ENCODE data around the gene HOATZ. TPM values are rescaled to one million over a fixed set of nuclear protein-coding genes. Genes with fewer than 3 reads are reported as not detected.

Gene HOATZ
- total RNA-seq, 1 donor from 2014 or later: 0.75 TPM

DNA sequence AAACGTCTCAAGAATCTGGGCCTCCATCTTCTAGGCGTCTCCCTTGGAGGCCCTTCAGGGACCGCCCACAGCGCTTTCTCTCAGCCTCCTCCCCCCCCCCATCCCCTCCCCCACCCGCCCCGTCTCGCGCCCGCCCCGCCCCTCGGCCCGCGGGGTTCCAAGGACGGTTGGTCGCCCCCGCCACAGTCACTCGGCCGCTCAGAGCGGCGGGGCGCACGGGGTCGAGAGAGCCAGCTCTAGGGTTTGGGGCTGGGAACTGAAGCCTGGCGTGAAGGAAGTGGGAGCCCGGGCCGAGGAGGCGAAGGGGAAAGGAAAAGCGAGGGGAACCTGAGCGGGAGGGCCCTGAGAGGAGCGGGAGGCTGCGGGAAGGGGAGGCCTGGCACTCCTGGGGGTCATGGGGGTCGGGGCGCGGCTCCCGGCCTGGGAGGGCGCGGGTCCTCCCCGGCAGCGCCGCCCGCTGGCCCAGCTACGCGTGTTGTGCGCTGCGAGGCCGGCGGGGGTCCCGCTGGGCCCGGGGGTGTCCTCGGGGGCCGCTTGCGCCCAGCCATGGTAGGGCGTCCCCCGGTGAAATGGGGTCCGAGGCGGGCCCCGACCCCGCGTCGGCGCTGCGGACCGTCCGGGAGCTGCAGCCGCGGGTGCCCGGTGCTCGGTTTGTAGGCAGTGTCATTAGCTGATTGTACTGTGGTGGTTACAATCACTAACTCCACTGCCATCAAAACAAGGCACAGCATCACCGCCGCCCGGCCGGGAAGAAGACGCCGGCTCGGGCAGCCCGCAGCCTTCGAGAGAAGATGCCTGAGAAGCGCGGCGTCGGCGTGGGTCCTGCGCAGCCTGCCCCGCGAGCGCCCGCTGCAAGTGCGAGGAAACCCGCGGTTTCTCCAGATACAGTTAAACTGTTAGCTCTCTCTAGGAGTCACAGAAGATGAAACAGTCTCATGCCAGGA, 2.0 kb upstream of the HOATZ start, which contains the start of gene BTG4:
BTG4 (minus strand) TSS at position 91 of the 944 bp plus-strand sequence. CDS start 13,610 bp downstream, outside the sequence.
- H3K4me3 Mint-ChIP-seq: peak within 1 kb of the TSS; percentile 78
- peaks cover 5% of the 10 kb centered on the region for H3K9me3 Mint-ChIP-seq
- no peak for DNase-seq (ENCODE audit: extremely low spot score, unreplicated experiment)
- peaks cover 54% of the 10 kb centered on the region for H3K27me3 Mint-ChIP-seq
- H3K27ac Mint-ChIP-seq: no peak within 1 kb of the TSS
- peaks cover 8% of the 10 kb centered on the region for H3K4me1 Mint-ChIP-seq (ENCODE audit: unreplicated experiment)
- TF ChIP-seq, protein P1, sequence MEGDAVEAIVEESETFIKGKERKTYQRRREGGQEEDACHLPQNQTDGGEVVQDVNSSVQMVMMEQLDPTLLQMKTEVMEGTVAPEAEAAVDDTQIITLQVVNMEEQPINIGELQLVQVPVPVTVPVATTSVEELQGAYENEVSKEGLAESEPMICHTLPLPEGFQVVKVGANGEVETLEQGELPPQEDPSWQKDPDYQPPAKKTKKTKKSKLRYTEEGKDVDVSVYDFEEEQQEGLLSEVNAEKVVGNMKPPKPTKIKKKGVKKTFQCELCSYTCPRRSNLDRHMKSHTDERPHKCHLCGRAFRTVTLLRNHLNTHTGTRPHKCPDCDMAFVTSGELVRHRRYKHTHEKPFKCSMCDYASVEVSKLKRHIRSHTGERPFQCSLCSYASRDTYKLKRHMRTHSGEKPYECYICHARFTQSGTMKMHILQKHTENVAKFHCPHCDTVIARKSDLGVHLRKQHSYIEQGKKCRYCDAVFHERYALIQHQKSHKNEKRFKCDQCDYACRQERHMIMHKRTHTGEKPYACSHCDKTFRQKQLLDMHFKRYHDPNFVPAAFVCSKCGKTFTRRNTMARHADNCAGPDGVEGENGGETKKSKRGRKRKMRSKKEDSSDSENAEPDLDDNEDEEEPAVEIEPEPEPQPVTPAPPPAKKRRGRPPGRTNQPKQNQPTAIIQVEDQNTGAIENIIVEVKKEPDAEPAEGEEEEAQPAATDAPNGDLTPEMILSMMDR (conservative IDR thresholded peaks at IDR 0.05): peak; percentile 28
- H3K36me3 Mint-ChIP-seq: no peaks in the 10 kb centered on the region

DNA sequence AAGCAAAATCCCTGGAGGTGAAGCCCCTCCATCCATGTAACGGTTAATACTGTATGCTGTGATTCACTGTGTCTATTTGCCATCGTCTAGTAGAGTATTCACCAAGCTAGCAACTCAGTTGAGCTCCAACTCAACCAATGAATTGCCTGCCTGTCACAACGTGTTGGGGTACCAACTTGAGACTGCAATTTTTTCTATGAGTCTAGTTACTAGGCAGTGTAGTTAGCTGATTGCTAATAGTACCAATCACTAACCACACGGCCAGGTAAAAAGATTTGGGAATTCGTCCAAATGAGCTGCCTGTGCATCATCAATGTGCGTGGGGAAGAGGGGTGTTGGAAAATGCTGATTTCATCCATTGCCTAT, 1.4 kb upstream of the HOATZ start:
- Mint-ChIP-seq H3K27ac (no peak overlapping the region), H3K27me3 (peaks cover 52% of the 10 kb centered on the region), H3K4me3 (peak overlapping the region; percentile 67), H3K9me3 (no peaks in the 10 kb centered on the region), H3K36me3 (no peaks in the 10 kb centered on the region), H3K4me1 (ENCODE audit: unreplicated experiment) (peaks cover 8% of the 10 kb centered on the region)
- TF ChIP-seq, protein P1 (conservative IDR thresholded peaks at IDR 0.05): no peak
- DNase-seq (ENCODE audit: extremely low spot score, unreplicated experiment): no peak

DNA sequence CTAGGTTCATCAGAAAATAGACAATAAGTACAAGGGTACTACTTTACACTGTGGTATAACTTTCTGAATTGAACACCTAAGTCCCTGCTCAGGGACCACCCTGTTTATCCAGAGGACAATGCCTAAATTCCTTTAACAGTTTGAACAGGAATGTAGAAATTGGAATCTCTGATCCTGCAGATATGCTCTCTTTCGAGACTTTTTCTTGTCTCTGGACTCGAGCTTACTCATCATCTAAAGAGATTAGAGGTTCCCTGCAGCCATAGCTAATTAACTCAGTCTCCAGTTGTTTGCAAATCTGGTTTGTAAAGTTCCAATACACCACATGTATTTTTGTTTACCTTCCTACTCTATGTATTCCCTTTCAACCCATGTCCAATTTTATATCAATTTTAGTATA, 1.0 kb downstream of the HOATZ start:
- no peak overlapping the region for H3K27ac Mint-ChIP-seq
- peaks cover 48% of the 10 kb centered on the region for H3K27me3 Mint-ChIP-seq

DNA sequence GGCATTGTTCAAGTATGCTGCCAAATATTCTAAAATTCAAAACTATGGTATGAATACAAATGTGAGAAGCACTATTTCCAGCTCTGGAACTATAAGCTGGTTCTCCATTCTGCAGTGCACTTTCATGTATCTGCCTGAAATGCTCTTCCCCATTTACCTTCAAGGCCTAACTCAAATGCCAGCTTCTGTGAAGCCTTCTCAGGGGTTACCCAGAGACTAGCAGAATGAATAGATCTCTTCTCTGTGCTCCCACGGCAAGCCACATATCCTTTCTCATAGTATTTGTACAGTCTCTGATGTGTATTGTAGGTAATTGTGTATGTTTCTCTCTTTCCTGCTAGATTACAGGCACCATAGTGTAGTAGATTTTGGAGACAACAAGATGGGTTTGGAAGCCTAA, 4.1 kb downstream of the HOATZ start:
- DNase-seq (ENCODE audit: extremely low spot score, unreplicated experiment): no peak
- H3K9me3 Mint-ChIP-seq: no peaks in the 10 kb centered on the region
- no peak overlapping the region for H3K27ac Mint-ChIP-seq
- H3K27me3 Mint-ChIP-seq: peaks cover 27% of the 10 kb centered on the region
- TF ChIP-seq, protein P1 (conservative IDR thresholded peaks at IDR 0.05): no peak
- no peaks in the 10 kb centered on the region for H3K36me3 Mint-ChIP-seq
- no peak overlapping the region for H3K4me3 Mint-ChIP-seq
- peaks cover 7% of the 10 kb centered on the region for H3K4me1 Mint-ChIP-seq (ENCODE audit: unreplicated experiment)

More for the DNA sequence above, 1.0 kb downstream of the HOATZ start:
- Mint-ChIP-seq H3K36me3 (no peaks in the 10 kb centered on the region), H3K4me3 (no peak overlapping the region), H3K4me1 (ENCODE audit: unreplicated experiment) (peaks cover 8% of the 10 kb centered on the region), H3K9me3 (no peaks in the 10 kb centered on the region)
- DNase-seq (ENCODE audit: extremely low spot score, unreplicated experiment): no peak
- TF ChIP-seq, protein P1 (conservative IDR thresholded peaks at IDR 0.05): no peak

DNA sequence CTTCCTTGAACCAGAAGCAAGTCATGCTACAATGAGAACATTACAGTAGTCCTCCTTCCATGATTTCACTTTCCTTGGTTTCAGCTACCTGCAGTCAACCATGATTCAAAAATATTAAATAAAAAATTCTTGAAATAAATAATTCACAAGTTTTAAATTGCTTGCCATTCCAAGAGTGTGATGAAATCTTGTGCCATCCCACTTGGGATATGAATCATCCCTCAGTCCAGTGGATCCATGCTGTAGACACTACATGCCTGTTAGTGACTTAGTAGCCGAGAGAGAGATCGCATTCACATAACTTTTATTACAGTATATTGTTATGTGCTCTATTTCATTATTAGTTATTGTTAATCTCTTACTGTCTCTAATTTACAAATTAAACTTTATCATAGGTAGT, 6.0 kb downstream of the HOATZ start:
- Mint-ChIP-seq H3K4me1 (ENCODE audit: unreplicated experiment) (no peaks in the 10 kb centered on the region), H3K27ac (no peak overlapping the region), H3K4me3 (no peak overlapping the region), H3K9me3 (no peaks in the 10 kb centered on the region), H3K36me3 (no peaks in the 10 kb centered on the region), H3K27me3 (peaks cover 10% of the 10 kb centered on the region)
- TF ChIP-seq, protein P1 (conservative IDR thresholded peaks at IDR 0.05): no peak
- no peak for DNase-seq (ENCODE audit: extremely low spot score, unreplicated experiment)

All from type B pancreatic cell (in vitro differentiated cells).